CD4-positive, alpha-beta T cell treated with Interleukin-15 for 4 hours (primary cell): ENCODE results near the gene HERC4.
"Not testable (repeated sequence)": the region's sequence is repeated elsewhere in the genome, so short reads cannot be mapped to it uniquely, and the experiment has no call there.

ENCODE experiments used
- DNase-seq: peaks from one replicate; pipeline ENCODE4 v3.0.0-alpha.2; 2020; ENCODE audit warnings: low spot score

The HERC4 gene

DNA sequence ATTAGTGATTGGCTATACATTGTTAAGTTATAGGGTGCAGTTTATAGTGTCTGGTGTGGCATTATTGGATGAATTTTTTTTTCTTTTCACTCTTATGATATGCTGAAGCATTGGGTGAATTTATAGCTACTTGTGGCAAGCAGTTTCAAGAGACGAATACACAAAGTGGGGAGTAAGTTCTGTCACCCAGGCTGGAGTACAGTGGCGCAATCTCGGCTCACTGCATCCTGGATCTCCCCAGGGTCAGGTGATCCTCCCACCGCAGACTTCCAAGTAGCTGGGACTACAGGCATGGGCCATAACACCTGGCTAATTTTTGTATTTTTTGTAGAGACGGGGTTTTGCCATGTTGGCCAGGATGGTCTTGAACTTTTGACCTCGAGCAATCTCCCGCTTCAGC, 196.9 kb downstream of the HERC4 start:
- no peak for DNase-seq

DNA sequence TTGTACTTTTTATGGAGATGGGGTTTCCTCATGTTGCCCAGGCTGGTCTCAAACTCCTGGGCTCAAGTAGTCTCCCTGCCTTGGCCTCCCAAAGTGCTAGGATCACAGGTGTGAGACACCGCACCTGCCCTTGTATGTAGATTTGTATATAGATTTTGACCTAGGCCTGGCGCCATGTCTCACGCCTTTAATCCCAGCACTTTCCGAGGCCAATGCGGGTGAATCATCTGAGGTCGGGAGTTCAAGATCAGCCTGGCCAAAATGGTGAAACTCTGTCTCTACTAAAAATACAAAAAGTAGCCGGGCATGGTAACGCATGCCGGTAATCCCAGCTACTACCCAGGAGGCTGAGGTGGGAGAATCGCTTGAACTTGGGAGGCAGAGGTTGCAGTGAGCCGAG, 197.7 kb downstream of the HERC4 start:
- not testable (repeated sequence) for DNase-seq

DNA sequence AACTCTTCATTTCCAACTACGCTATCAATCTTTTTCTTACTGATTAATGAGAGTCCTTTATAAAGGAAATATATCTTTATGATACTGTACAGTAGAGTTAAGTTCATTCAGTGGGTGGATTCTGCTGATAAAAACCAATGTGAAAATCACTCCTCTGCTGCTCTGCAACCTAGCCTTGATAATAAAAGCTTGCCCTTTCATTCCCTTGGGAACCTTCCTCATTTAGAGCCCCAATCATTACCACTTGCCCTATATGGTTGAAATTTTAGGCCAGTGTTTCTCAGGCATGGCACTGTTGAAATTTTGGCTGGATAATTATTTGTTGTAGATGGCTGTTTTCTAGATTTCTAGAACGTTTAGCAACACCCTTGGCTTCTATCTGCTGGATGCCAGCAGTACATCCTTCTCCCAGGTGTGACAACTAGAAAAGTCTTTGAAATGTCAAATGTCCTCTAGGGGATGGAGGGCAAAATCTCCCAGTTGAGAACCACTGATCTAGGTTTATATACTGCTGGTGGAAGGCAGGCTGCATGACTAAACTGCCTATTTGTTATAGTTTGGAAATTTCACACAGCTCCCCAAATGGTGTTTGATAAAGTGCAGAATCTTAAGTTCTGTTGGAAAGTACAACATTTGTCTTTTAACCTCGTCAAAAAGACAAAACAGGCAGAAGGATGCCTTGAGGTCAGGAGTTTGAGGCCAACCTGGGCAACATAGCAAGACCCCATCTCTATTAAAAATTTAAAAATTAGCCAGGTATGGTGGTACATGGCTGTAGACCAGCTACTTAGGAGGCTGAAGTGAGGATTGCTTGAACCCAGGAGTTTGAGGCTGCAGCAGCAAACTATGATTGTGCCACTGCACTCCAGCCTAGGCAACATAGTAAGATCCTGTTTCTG, 199.5 kb downstream of the HERC4 start:
- no peak for DNase-seq
